Endothelial cell of umbilical vein (primary cell): ENCODE data around the gene TAF11L9.

Experiments used
- CTCF ChIP-seq, 2 donors: IDR thresholded peaks; 1 replicate in 1 of 2; 2 replicates in 1 of 2; pipeline ENCODE4 v1.5.1; 2011; ENCODE audit warnings: low read length in 2 of 2, mild to moderate bottlenecking in 2 of 2, moderate library complexity in 2 of 2, control low read depth in 1 of 2, inconsistent platforms in 1 of 2, low read depth in 1 of 2; ENCODE audit not compliant: insufficient read depth in 1 of 2; ENCODE audit errors: extremely low read depth in 1 of 2
- EZH2 ChIP-seq: IDR thresholded peaks from 2 replicates; pipeline ENCODE4 v1.6.1; 2012; ENCODE audit warnings: borderline replicate concordance, low read depth, mild to moderate bottlenecking, moderate library complexity, low read length, inconsistent platforms; ENCODE audit not compliant: severe bottlenecking
- JUN ChIP-seq: IDR thresholded peaks from 2 replicates; pipeline ENCODE4 v1.6.1; 2011; ENCODE audit warnings: borderline replicate concordance, low read depth; ENCODE audit not compliant: insufficient read length, insufficient read depth
- POLR2A ChIP-seq: IDR thresholded peaks from 2 replicates; pipeline ENCODE4 v1.6.1; 2012; ENCODE audit warnings: low read depth, mild to moderate bottlenecking, control low read depth, low read length
- POLR2AphosphoS5 ChIP-seq: IDR thresholded peaks from 2 replicates; pipeline ENCODE4 v1.6.1; 2012; ENCODE audit warnings: low read depth, mild to moderate bottlenecking, control low read depth, low read length, moderate library complexity; ENCODE audit not compliant: insufficient read depth

DNA sequence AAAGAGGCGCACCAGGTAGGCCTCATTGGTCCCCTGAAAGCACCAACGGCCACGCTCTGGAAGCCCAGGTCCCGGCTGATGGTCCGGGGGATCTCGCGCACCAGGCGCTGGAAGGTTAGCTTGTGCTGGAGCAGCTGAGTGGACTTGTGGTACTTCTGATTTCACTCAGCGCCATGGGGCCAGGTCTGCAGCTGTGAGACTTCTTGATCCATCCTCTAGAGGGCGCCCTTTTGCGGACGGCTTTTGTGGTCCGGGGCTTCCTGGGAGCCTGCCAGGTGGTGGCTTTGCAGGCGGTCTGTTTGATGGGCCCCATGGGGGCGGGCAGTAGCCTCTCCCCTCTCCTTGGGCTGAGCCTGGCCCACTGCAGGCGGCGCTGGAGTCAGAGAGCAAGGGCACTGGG lies 26.4 kb upstream of the TAF11L9 start:
- TF ChIP-seq CTCF (IDR thresholded peaks at IDR 0.05; ENCODE audit: extremely low read depth in 1 of 2, insufficient read depth in 1 of 2, low read depth in 1 of 2, low read length in 2 of 2), result peak in 1 of 2 donors; percentile 6
- no peak for TF ChIP-seq POLR2A
- no peak for TF ChIP-seq POLR2AphosphoS5
- no peak for TF ChIP-seq EZH2
- TF ChIP-seq JUN, result no peak
